HG03469 (cell line): ENCODE data around the gene GPR137.

ENCODE experiments used
- ATAC-seq: cut with Tn5 transposase; IDR thresholded peaks from one replicate; pipeline ENCODE4 v1.9.1; 2021; ENCODE audit warnings: mild to moderate bottlenecking, moderate library complexity, moderate number of reproducible peaks; ENCODE audit not compliant: unreplicated experiment

Gene GPR137

DNA sequence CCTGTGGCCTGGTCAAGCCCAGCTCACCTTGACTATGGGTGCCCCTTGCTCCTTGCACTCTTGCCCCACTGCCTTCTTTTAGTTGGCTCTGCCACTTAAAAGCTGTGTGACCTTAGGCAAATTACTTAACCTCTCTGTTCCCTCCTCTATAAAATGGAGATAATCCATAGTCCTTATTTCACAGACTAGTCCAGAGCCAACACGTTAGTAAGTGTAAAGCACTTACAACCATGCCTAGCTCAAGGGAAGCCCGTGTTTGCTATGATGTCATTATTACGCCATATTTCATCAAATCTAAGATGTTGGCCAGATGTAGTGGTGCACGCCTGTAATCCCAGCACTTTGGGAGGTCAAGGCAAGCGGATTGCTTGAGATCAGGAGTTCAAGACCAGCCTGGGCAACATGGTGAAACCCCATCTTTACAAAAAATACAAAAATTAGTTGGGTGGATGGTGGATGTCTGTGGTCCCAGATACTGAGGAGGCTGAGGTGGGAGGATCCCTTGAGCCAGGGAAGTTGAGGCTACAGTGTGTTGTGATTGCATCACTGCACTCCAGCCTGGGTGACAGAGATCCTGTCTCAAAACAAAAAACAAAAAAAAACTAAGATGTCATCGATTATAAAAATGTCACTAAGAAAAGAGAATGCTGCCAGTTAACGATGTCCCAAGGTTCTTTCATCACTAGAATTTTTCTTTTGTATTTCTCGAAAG is 52.0 kb downstream of the GPR137 start:
- no peak for ATAC-seq

DNA sequence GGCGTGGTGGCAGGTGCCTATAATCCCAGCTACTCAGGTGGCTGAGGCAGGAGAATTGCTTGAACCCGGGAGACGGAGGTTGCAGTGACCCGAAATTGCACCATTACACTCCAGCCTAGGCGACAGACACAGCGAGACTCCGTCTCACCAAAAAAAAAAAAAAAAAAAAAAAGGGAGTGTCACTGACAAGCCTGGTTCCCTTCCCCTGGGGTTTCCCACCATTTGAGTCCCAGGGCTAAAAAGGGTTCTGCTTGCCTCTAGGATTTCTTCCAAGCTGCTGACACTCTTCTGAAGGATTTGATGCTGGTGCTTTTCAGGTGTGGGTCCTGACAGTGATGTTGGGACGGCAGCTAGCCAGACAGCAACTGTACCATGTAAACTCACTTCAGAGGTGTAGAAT is 53.1 kb downstream of the GPR137 start:
- no peak for ATAC-seq
